ENCODE results near the gene ECHDC3.

GRCh38 chr10:11773761-11774441 lies 31.7 kb downstream of the ECHDC3 start:
- TF ChIP-seq CTCF (IDR thresholded peaks at IDR 0.05; ENCODE audit: low read length) (no peak), EZH2 (IDR thresholded peaks at IDR 0.05; ENCODE audit: borderline replicate concordance, low read length) (no peak)

Data from OCI-LY1 (cell line).